Chondrocyte (in vitro differentiated cells): ENCODE measurements around the gene ANAPC15. TPM values are rescaled to one million over a fixed set of nuclear protein-coding genes. Genes with fewer than 3 reads are reported as not detected.

Experiments
- DNase-seq: peaks from one replicate; pipeline ENCODE4 v3.0.0; 2021; ENCODE audit warnings: mixed read lengths, low spot score
- H3K27ac Mint-ChIP-seq: one replicate; pipeline ENCODE4 v1.8.0; 2021; ENCODE audit warnings: mild to moderate bottlenecking, moderate library complexity, mixed read lengths; ENCODE audit not compliant: unreplicated experiment
- H3K27me3 Mint-ChIP-seq: 2 replicates; pipeline ENCODE4 v1.8.0; 2021; ENCODE audit warnings: low read depth, mixed read lengths
- H3K36me3 Mint-ChIP-seq: 2 replicates; pipeline ENCODE4 v1.8.0; 2021; ENCODE audit warnings: low read depth, mixed read lengths
- H3K4me1 Mint-ChIP-seq: 2 replicates; pipeline ENCODE4 v1.8.0; 2021; ENCODE audit warnings: low read depth, mild to moderate bottlenecking, mixed read lengths
- H3K4me3 Mint-ChIP-seq: one replicate; pipeline ENCODE4 v1.8.0; 2021; ENCODE audit warnings: mild to moderate bottlenecking, moderate library complexity, mixed read lengths; ENCODE audit not compliant: unreplicated experiment
- H3K9me3 Mint-ChIP-seq: 2 replicates; pipeline ENCODE4 v1.8.0; 2021; ENCODE audit warnings: low read depth, mixed read lengths
- total RNA-seq: library from RNA; stranded (reverse); gene quantifications from 3 replicates; pipeline ENCODE4 v1.2.1, GENCODE V29; 2021
- TF ChIP-seq, protein P1 (sequence below): fragments of 200-600 bp; sonication (generic); IDR thresholded peaks from 2 replicates; pipeline ENCODE4 v1.5.0; 2021; ENCODE audit warnings: antibody characterized with exemption, mild to moderate bottlenecking, moderate library complexity

ANAPC15 gene
- total RNA-seq, 1 donor from 2014 or later, result 37.6 TPM

DNA sequence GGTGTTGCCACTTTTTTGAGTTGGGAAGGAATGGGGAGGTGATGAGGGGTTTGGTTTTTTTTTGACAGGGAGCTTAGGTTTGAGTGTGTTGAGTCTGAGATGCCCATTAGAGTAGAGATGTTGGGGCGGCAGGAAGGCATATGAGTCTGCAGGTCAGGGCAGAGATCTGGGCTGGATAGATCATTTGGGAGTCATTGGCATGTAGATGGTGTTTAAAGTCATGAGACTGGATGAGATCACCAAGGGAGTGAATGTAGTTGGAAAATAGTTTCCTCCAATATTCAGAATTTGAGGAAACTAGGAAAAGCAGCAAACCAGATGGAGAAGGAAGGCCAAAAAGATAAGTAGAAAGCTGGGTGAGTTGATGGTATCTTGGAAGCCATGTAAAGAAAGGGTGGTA lies 2.1 kb upstream of the ANAPC15 start:
- H3K4me1 Mint-ChIP-seq, result peaks cover 23% of the 10 kb centered on the region
- DNase-seq, result no peak
- H3K4me3 Mint-ChIP-seq, result no peak overlapping the region
- no peaks in the 10 kb centered on the region for H3K9me3 Mint-ChIP-seq
- H3K27ac Mint-ChIP-seq, result no peak overlapping the region
- TF ChIP-seq, protein P1, sequence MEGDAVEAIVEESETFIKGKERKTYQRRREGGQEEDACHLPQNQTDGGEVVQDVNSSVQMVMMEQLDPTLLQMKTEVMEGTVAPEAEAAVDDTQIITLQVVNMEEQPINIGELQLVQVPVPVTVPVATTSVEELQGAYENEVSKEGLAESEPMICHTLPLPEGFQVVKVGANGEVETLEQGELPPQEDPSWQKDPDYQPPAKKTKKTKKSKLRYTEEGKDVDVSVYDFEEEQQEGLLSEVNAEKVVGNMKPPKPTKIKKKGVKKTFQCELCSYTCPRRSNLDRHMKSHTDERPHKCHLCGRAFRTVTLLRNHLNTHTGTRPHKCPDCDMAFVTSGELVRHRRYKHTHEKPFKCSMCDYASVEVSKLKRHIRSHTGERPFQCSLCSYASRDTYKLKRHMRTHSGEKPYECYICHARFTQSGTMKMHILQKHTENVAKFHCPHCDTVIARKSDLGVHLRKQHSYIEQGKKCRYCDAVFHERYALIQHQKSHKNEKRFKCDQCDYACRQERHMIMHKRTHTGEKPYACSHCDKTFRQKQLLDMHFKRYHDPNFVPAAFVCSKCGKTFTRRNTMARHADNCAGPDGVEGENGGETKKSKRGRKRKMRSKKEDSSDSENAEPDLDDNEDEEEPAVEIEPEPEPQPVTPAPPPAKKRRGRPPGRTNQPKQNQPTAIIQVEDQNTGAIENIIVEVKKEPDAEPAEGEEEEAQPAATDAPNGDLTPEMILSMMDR, result no peak
- H3K27me3 Mint-ChIP-seq, result no peaks in the 10 kb centered on the region
- H3K36me3 Mint-ChIP-seq, result peaks cover 7% of the 10 kb centered on the region

DNA sequence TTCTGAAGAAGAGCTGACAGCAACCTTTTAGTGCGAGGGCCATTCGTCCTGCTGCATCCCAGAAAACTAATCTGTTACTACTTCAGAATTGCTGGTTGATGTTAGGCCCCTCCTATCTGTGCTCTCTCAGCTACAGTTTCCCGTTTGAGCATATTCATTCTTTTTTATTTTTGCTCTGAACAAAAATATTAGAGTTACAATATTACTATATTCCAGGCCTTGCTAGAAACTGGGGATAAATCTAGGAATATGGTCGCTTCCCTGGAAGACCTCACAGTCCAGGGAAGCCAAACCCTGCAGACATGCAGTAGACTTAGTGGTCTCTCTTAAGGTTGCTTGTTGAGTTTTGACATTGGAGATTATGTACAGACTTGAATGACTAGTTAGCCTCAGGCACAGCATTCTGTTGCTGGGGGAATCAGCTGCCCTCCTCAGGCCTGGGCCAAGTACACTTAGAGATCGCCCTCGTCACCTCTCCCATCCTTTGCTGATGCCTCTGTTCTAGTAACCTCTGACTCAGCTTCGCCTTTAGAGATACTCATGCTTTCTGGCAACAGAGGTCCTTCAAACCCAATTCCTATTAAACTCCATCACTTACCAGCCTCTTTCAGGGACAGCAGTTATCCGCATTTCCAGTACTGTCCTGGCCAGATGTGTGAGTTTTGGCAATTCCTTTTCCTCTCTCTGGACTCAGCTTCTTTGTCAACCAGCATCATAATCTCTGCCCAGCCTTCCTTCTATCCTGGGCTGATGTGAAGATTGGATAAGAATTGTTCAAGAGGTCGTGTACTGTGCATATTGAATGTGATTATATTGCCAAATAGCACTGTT lies 698 bp upstream of the ANAPC15 start:
- DNase-seq, result no peak
- TF ChIP-seq, protein P1, result no peak
- Mint-ChIP-seq H3K4me1 (peaks cover 23% of the 10 kb centered on the region), H3K9me3 (no peaks in the 10 kb centered on the region), H3K27me3 (no peaks in the 10 kb centered on the region), H3K27ac (peak overlapping the region; percentile 100), H3K36me3 (peaks cover 7% of the 10 kb centered on the region), H3K4me3 (peak overlapping the region; percentile 94)

DNA sequence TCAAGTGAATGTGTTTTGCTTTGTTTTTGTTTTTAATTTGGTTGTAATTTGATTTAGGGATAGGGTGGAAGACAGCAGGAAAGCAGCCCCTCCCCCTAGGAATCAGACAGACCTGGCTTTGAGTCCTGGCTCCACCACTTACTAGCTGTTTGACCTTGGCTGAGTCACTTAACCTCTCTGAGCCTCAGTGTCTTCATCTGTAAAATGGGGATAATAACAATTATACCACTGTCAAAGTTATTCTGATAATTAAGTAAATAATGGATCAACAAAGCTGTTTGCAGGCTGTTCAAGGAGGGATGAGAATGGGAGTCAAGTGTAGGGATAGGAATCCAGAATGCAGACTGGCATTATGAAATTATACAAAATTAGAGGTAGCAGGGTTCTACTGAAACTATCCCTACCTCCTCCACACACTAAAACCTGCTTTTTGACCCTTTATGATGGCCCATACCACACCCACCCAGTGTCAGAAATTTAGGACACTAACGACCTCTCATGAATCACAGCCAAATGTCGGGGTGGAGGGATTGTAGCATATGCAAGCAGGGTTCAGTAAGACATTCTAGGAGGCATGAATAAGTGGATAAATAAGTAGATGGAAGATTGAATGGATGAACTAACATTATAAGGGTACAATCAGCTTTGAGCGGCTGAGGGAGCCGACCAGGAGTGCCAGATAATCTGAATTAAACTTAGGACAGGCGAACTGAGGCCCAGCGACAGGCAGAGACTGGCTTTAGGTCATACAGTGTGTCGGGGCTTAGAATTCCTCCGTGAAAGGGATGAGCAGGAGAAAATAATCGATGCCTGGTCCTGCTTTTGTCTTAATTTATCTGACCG lies 974 bp downstream of the ANAPC15 start:
- TF ChIP-seq, protein P1, result no peak
- H3K4me3 Mint-ChIP-seq, result peak overlapping the region; percentile 94
- H3K9me3 Mint-ChIP-seq, result no peaks in the 10 kb centered on the region
- no peak for DNase-seq
- no peaks in the 10 kb centered on the region for H3K27me3 Mint-ChIP-seq
- peaks cover 23% of the 10 kb centered on the region for H3K4me1 Mint-ChIP-seq
- H3K27ac Mint-ChIP-seq, result peak overlapping the region; percentile 100
- peaks cover 7% of the 10 kb centered on the region for H3K36me3 Mint-ChIP-seq

DNA sequence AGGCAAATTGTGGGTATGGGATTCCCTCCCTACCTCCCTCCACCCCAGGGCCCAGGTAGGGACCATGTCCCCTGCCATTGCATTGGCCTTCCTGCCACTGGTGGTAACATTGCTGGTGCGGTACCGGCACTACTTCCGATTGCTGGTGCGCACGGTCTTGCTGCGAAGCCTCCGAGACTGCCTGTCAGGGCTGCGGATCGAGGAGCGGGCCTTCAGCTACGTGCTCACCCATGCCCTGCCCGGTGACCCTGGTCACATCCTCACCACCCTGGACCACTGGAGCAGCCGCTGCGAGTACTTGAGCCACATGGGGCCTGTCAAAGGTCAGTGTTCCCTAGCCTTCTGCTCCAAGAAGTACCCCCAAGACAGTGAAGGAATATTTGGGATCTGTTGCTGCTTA lies 6.6 kb downstream of the ANAPC15 start, which contains the start of gene TOMT:
TSS of gene TOMT (plus strand) at position 37 of the 400 bp plus-strand sequence. CDS start at position 65, 28 bp downstream.
- no peak within 1 kb of the TSS for H3K27ac Mint-ChIP-seq
- TF ChIP-seq, protein P1, result no peak
- DNase-seq, result no peak
- H3K36me3 Mint-ChIP-seq, result peaks cover 5% of the 10 kb centered on the region
- H3K4me3 Mint-ChIP-seq, result no peak within 1 kb of the TSS
- H3K4me1 Mint-ChIP-seq, result peaks cover 30% of the 10 kb centered on the region
- no peaks in the 10 kb centered on the region for H3K27me3 Mint-ChIP-seq
- H3K9me3 Mint-ChIP-seq, result no peaks in the 10 kb centered on the region

DNA sequence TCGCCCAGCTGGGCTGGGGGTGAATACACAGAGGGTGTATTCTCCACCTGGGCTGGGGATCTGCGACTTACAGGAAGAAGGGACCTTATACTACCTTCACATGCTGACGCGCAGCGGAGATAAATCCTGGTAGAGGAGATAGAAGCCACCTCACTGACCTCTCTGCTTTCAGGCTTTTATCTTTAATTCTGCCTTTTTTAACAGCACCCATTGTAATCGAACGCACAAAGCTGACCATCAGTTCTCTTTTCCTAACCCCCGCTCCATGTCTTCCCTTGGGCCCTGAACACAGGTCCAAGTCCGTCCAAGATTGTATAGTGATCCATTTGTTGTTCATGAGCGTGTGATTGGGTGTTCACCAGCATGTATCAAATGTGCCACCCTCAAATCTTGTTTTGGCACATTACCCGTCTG lies 8.7 kb downstream of the ANAPC15 start:
- no peak for DNase-seq
- Mint-ChIP-seq H3K36me3 (peaks cover 2% of the 10 kb centered on the region), H3K4me3 (peak overlapping the region; percentile 86), H3K27me3 (no peaks in the 10 kb centered on the region), H3K4me1 (peaks cover 37% of the 10 kb centered on the region), H3K9me3 (no peaks in the 10 kb centered on the region), H3K27ac (peak overlapping the region; percentile 95)
- TF ChIP-seq, protein P1, result peak; percentile 47
